Measurements from ENCODE around the gene ANKMY1.

Gene ANKMY1

GRCh38 chr2:240591784-240592183 lies 34.0 kb upstream of the ANKMY1 start:
- TF ChIP-seq CTCF (IDR thresholded peaks at IDR 0.05), result no peak

GRCh38 chr2:240591226-240591625 lies 33.4 kb upstream of the ANKMY1 start:
- no peak for TF ChIP-seq CTCF (IDR thresholded peaks at IDR 0.05)

- TF ChIP-seq CTCF (IDR thresholded peaks at IDR 0.05), result no peak
Observed at GRCh38 chr2:240590681-240591111, 32.9 kb upstream of the ANKMY1 start.

- TF ChIP-seq CTCF (IDR thresholded peaks at IDR 0.05), result no peak
Observed at GRCh38 chr2:240589850-240590525, 32.2 kb upstream of the ANKMY1 start.

- TF ChIP-seq CTCF (IDR thresholded peaks at IDR 0.05), result no peak
Observed at GRCh38 chr2:240589375-240589774, 31.6 kb upstream of the ANKMY1 start.

GRCh38 chr2:240588669-240589068 lies 30.9 kb upstream of the ANKMY1 start:
- no peak for TF ChIP-seq CTCF (IDR thresholded peaks at IDR 0.05)

GRCh38 chr2:240588006-240588655 lies 30.3 kb upstream of the ANKMY1 start:
- TF ChIP-seq CTCF (IDR thresholded peaks at IDR 0.05), result no peak

All from LNCAP (cell line).